BJ (cell line): ENCODE measurements around the gene NGLY1. TPM values are rescaled to one million over a fixed set of nuclear protein-coding genes. Genes with fewer than 3 reads are reported as not detected.

Experiments
- CTCF ChIA-PET: fragments of 350-600 bp; formaldehyde crosslinking; extraction: SDS; loops from one replicate; lab custom pipeline; 2021; ENCODE audit warnings: antibody characterized with exemption, inconsistent platforms; lab: Yijun Ruan, JAX
- POLR2A ChIA-PET: fragments of 300-600 bp; sonication (Branson Sonifier 250); formaldehyde crosslinking; extraction: SDS; loops from one replicate; lab custom pipeline; 2021; ENCODE audit warnings: antibody characterized with exemption; lab: Charles Lee
- DNase-seq: peaks from one replicate; pipeline ENCODE4 v3.0.0-alpha.2; 2011; ENCODE audit warnings: low read depth
- H3K27me3 ChIP-seq: 2 replicates; pipeline ENCODE4 v1.6.0; 2011; ENCODE audit warnings: low read length; ENCODE audit not compliant: control insufficient read depth, insufficient read depth
- H3K36me3 ChIP-seq: 2 replicates; pipeline ENCODE4 v1.5.1; 2011; ENCODE audit warnings: low read length; ENCODE audit not compliant: control insufficient read depth, insufficient read depth
- H3K4me3 ChIP-seq: 2 replicates; pipeline ENCODE4 v1.5.1; 2011; ENCODE audit warnings: low read depth, mild to moderate bottlenecking, control low read depth, low read length
- CTCF ChIP-seq: IDR thresholded peaks from 2 replicates; pipeline ENCODE4 v1.5.1; 2011; ENCODE audit warnings: low read depth, mild to moderate bottlenecking, control low read depth, inconsistent platforms, low read length, moderate library complexity; ENCODE audit not compliant: insufficient read depth
- polyA plus RNA-seq: library from polyadenylated mRNA; depleted of rRNA; stranded (reverse); fragments of >200 nt; gene quantifications from 2 replicates; pipeline ENCODE4 v1.2.3, GENCODE V29; 2011

NGLY1 gene
- polyA plus RNA-seq, 1 experiment = 8.2 TPM

- Histone ChIP-seq H3K4me3 (no peak overlapping the region), H3K36me3 (no peaks in the 10 kb centered on the region; the same call in 1 of the 2 replicates), H3K27me3 (no peaks in the 10 kb centered on the region)
- DNase-seq = no peak
- ChIA-PET CTCF (no interaction called here), POLR2A (no interaction called here)
- no peak for TF ChIP-seq CTCF
Measured at GRCh38 chr3:25781145-25781757, 2.0 kb downstream of the NGLY1 start.

- POLR2A ChIA-PET = no interaction called here
- no peak for DNase-seq
- CTCF ChIA-PET = no interaction called here
Measured at GRCh38 chr3:25780618-25781017, 2.6 kb downstream of the NGLY1 start.

GRCh38 chr3:25775936-25776335 is 7.3 kb downstream of the NGLY1 start:
- TF ChIP-seq CTCF = no peak

More at GRCh38 chr3:25780618-25781017, 2.6 kb downstream of the NGLY1 start:
- H3K27me3 ChIP-seq = no peaks in the 10 kb centered on the region
- TF ChIP-seq CTCF = no peak
- peaks cover 1% of the 10 kb centered on the region; the same call in 1 of the 2 replicates for H3K36me3 ChIP-seq
- no peak overlapping the region for H3K4me3 ChIP-seq

GRCh38 chr3:25768851-25769250 is 14.4 kb downstream of the NGLY1 start:
- POLR2A ChIA-PET = no interaction called here
- no peak for TF ChIP-seq CTCF
- DNase-seq = no peak
- CTCF ChIA-PET = no interaction called here
- Histone ChIP-seq H3K36me3 (no peaks in the 10 kb centered on the region; the same call in 1 of the 2 replicates), H3K4me3 (no peak overlapping the region), H3K27me3 (no peaks in the 10 kb centered on the region)

More at GRCh38 chr3:25775936-25776335, 7.3 kb downstream of the NGLY1 start:
- no peak overlapping the region for H3K4me3 ChIP-seq
- no peak for DNase-seq
- peaks cover 6% of the 10 kb centered on the region for H3K36me3 ChIP-seq
- ChIA-PET POLR2A (no interaction called here), CTCF (no interaction called here)
- H3K27me3 ChIP-seq = no peaks in the 10 kb centered on the region

GRCh38 chr3:25751725-25752124 is 31.5 kb downstream of the NGLY1 start:
- Histone ChIP-seq H3K4me3 (no peak overlapping the region), H3K27me3 (no peaks in the 10 kb centered on the region), H3K36me3 (peaks cover 3% of the 10 kb centered on the region; the same call in 1 of the 2 replicates)
- CTCF ChIA-PET = no interaction called here
- TF ChIP-seq CTCF = no peak
- DNase-seq = no peak
- POLR2A ChIA-PET = no interaction called here
